Measurements from ENCODE around the gene CELA2B. TPM values are rescaled to one million over a fixed set of nuclear protein-coding genes. Genes with fewer than 3 reads are reported as not detected.
"Not testable (repeated sequence)": the region's sequence is repeated elsewhere in the genome, so short reads cannot be mapped to it uniquely, and the experiment has no call there.

Gene CELA2B
- total RNA-seq, 6 experiments from 2014 or later, result not detected

DNA sequence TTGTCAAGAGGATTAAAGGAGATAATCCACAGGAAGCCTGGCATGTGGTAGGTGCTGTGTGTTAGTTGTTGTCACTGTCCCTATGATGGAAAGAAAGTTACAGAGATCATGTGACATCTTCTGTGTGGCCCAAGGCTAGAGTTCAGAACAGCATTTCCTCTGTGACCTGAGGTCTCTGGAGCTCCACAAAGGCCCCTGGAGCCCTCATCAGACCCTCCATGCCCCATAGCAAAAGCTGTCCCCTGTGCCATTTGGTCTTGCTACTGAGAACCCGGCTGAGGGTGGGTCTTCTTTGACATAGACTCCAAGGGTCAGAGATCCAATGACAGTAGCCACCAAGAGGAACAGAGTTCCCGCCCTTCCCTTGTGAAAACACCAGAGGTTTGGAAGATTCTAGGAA is 8.1 kb downstream of the CELA2B start:
- no peaks in the 10 kb centered on the region for H3K27me3 ChIP-seq
- H3K27ac ChIP-seq, result no peak overlapping the region
- H3K4me3 ChIP-seq, result no peak overlapping the region
- no peaks in the 10 kb centered on the region for H3K36me3 ChIP-seq
- ATAC-seq (peak in 1 of 4 donors; percentile 23), DNase-seq (no peak)
- H3K9me3 ChIP-seq, result no peaks in the 10 kb centered on the region
- no peak for TF ChIP-seq POLR2A (IDR thresholded peaks at IDR 0.05)
- TF ChIP-seq, protein P1, sequence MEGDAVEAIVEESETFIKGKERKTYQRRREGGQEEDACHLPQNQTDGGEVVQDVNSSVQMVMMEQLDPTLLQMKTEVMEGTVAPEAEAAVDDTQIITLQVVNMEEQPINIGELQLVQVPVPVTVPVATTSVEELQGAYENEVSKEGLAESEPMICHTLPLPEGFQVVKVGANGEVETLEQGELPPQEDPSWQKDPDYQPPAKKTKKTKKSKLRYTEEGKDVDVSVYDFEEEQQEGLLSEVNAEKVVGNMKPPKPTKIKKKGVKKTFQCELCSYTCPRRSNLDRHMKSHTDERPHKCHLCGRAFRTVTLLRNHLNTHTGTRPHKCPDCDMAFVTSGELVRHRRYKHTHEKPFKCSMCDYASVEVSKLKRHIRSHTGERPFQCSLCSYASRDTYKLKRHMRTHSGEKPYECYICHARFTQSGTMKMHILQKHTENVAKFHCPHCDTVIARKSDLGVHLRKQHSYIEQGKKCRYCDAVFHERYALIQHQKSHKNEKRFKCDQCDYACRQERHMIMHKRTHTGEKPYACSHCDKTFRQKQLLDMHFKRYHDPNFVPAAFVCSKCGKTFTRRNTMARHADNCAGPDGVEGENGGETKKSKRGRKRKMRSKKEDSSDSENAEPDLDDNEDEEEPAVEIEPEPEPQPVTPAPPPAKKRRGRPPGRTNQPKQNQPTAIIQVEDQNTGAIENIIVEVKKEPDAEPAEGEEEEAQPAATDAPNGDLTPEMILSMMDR (IDR thresholded peaks at IDR 0.05), result no peak
- H3K4me1 ChIP-seq, result no peaks in the 10 kb centered on the region
- WGBS (ENCODE audit: insufficient coverage, low coverage, low lambda C conversion rate, missing lambda C conversion rate), result 100% methylated on average over 1 of the region's 2 CpGs
- intact Hi-C loops (cut with DNase I), result no loop called here

DNA sequence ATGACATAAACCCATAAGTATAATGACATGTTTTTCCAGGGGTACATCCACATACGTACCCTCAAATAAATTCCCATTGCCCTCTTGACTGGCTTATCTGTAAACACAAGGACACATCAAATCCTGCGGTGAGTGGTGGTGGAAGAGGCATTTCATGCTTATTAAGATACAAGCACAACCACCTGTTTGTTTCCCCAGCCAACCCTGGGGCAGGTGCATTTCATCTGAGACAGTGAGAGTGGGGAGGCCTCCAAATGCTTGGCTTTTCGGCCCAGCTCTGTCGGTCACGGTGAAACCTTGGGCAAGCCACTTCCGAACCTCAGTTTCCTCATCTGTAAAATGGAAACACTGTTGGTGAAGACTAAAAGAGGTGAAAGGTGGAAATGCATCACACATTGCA is 8.5 kb downstream of the CELA2B start:
- H3K27me3 ChIP-seq; DNase-seq; intact Hi-C loops (cut with DNase I); H3K27ac ChIP-seq; H3K4me1 ChIP-seq; H3K9me3 ChIP-seq; ATAC-seq; H3K36me3 ChIP-seq; H3K4me3 ChIP-seq: not testable (repeated sequence)
- WGBS (ENCODE audit: insufficient coverage, low coverage, low lambda C conversion rate, missing lambda C conversion rate), result 92% methylated on average over 6 of the region's 6 CpGs

DNA sequence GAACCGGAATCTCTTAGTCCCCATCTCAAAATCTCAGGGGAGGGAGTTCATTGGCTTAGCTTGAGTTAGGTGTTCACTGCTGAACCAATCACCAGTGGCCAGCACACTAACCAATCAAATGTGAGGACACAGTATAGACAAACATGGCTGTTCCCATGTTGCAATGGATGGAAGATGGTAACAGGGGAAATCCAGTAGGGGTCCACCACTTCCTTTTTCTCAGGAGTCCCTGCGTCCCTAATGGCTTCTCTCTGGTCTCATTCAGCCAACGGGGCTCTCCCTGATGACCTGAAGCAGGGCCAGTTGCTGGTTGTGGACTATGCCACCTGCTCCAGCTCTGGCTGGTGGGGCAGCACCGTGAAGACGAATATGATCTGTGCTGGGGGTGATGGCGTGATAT is 9.7 kb downstream of the CELA2B start:
- Histone ChIP-seq H3K27me3 (no peaks in the 10 kb centered on the region), H3K4me3 (no peak overlapping the region), H3K9me3 (no peaks in the 10 kb centered on the region), H3K36me3 (no peaks in the 10 kb centered on the region), H3K27ac (no peak overlapping the region), H3K4me1 (no peaks in the 10 kb centered on the region)
- ATAC-seq (no peak), DNase-seq (no peak)
- intact Hi-C loops (cut with DNase I), result no loop called here
- TF ChIP-seq POLR2A (IDR thresholded peaks at IDR 0.05), result no peak
- TF ChIP-seq, protein P1 (IDR thresholded peaks at IDR 0.05), result no peak
- 74% methylated on average over 4 of the region's 6 CpGs for WGBS (ENCODE audit: insufficient coverage, low coverage, low lambda C conversion rate, missing lambda C conversion rate)

DNA sequence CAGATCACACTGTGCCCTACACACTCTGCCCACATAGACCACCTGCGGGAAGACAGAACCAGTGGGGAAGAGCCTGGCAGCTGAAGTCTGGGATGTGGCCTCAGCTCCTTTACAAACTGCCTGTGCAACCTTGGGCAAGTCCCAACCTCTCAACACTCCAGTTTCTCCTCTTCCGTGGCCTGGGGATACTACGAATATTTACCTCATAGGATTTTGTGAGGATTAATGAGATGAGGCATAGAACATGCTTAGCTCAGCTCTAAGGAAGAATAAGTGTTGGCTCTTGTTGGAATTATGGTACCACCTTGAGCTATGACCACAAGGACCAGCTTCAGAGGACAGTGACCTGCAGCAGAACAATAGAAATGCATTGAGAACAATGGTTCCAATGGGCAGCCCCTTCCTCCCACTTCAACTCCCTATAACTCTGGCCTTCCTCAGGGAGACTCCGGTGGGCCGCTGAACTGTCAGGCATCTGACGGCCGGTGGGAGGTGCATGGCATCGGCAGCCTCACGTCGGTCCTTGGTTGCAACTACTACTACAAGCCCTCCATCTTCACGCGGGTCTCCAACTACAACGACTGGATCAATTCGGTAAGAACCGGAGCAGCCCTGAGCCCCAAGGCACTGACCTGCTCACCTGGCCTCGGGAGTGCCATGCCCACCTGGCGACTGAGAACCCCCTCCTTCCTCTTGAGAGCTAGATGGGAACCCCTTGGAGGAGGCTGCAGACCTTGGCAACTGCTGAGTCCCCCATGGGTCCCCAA is 11.1 kb downstream of the CELA2B start:
- H3K4me1 ChIP-seq; H3K36me3 ChIP-seq; H3K27me3 ChIP-seq; intact Hi-C loops (cut with DNase I); ATAC-seq; H3K4me3 ChIP-seq; DNase-seq; H3K9me3 ChIP-seq; H3K27ac ChIP-seq: not testable (repeated sequence)
- 91% methylated on average over 6 of the region's 17 CpGs for WGBS (ENCODE audit: insufficient coverage, low coverage, low lambda C conversion rate, missing lambda C conversion rate)

DNA sequence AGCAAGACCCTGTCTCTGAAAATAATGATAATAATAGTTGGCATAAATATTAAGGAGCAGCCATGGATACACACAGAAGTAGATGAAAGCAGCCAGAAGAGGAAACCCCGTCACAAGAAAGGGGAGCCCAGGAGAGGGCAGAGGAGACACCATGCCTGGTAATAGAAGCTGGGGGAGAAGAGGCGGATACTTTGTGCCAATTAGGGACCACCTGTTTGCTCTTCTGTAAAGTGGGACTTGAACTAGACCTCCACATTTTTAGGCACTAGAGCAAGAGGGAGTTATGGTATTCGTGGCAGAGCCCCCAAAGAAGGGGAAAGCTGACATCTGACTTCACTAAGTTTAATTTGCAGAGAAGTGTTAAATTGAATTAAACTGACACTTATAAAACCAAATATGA is 12.5 kb downstream of the CELA2B start:
- Histone ChIP-seq H3K27ac (no peak overlapping the region), H3K36me3 (peaks cover 0 to 1% (median 0%) of the 10 kb centered on the region in 4 donors)
- intact Hi-C loops (cut with DNase I), result no loop called here

More for the DNA sequence above, 12.5 kb downstream of the CELA2B start:
- DNase-seq (no peak), ATAC-seq (no peak)
- TF ChIP-seq, protein P1 (IDR thresholded peaks at IDR 0.05), result no peak
- TF ChIP-seq POLR2A (IDR thresholded peaks at IDR 0.05), result no peak
- Histone ChIP-seq H3K9me3 (no peaks in the 10 kb centered on the region), H3K4me3 (no peak overlapping the region), H3K27me3 (no peaks in the 10 kb centered on the region), H3K4me1 (no peaks in the 10 kb centered on the region)
- WGBS (ENCODE audit: insufficient coverage, low coverage, low lambda C conversion rate, missing lambda C conversion rate), result 100% methylated on average over 1 of the region's 3 CpGs

Data from right lobe of liver (tissue), 6 donors.